ENCODE results near the gene CASP8AP2. TPM values are rescaled to one million over a fixed set of nuclear protein-coding genes. Genes with fewer than 3 reads are reported as not detected.
"Not testable (repeated sequence)": the region's sequence is repeated elsewhere in the genome, so short reads cannot be mapped to it uniquely, and the experiment has no call there.

Gene CASP8AP2
- polyA plus RNA-seq, 2 of the 4 experiments (the other 2 are of a cell fraction) = 8.2 to 13.6 TPM

GRCh38 chr6:89782222-89782621 lies 47.5 kb upstream of the CASP8AP2 start:
- FAIRE-seq = no peak
- no peaks in the 10 kb centered on the region for H3K9me3 ChIP-seq
- H3K4me3 ChIP-seq = no peak overlapping the region
- CTCF ChIA-PET = interaction anchor here (0.8 kb wide), 1 partner anchor 11 kb away, joined by 3 read pairs; no protein-coding TSS in a partner anchor
- DNase-seq (ENCODE audit: low read depth in 1 of 2, low spot score in 1 of 2) = no peak
- POLR2A ChIA-PET = no interaction called here
- no peak for ATAC-seq
- WGBS (ENCODE audit: missing lambda C conversion rate) = 100% methylated on average over 1 of the region's 1 CpG
- H3K27ac ChIP-seq = no peak overlapping the region
- TF ChIP-seq EP300 (IDR thresholded peaks at IDR 0.05) (no peak), MAZ (IDR thresholded peaks at IDR 0.05; ENCODE audit: borderline replicate concordance, low read depth, low read length) (no peak), PBX3 (IDR thresholded peaks at IDR 0.05) (no peak), ZNF302 (CRISPR knock-in tag; IDR thresholded peaks at IDR 0.05) (no peak), RARB (CRISPR knock-in tag; IDR thresholded peaks at IDR 0.05) (no peak)
- no peak overlapping the region for H3K4me2 ChIP-seq
- H3K4me1 ChIP-seq = no peaks in the 10 kb centered on the region

- H3K4me2 ChIP-seq; H3K4me1 ChIP-seq; POLR2A ChIA-PET; H3K9me3 ChIP-seq; ATAC-seq; H3K27ac ChIP-seq; H3K4me3 ChIP-seq; FAIRE-seq; DNase-seq (ENCODE audit: low read depth in 1 of 2, low spot score in 1 of 2); CTCF ChIA-PET: not testable (repeated sequence)
- WGBS (ENCODE audit: missing lambda C conversion rate) = over 99% methylated on average over 7 of the region's 7 CpGs
Observed at GRCh38 chr6:89783293-89783692, 46.4 kb upstream of the CASP8AP2 start.

- Histone ChIP-seq H3K4me2 (no peak overlapping the region), H3K4me1 (no peaks in the 10 kb centered on the region), H3K4me3 (no peak overlapping the region), H3K27ac (no peak overlapping the region), H3K9me3 (no peaks in the 10 kb centered on the region)
- FAIRE-seq (no peak), ATAC-seq (no peak), DNase-seq (ENCODE audit: low read depth in 1 of 2, low spot score in 1 of 2) (no peak)
- POLR2A ChIA-PET = no interaction called here
- WGBS (ENCODE audit: missing lambda C conversion rate) = 91% methylated on average over 6 of the region's 6 CpGs
- TF ChIP-seq ATOH8 (CRISPR knock-in tag; IDR thresholded peaks at IDR 0.05; ENCODE audit: low read depth) (no peak), TFCP2L1 (CRISPR knock-in tag; IDR thresholded peaks at IDR 0.05) (no peak), HOXA7 (CRISPR knock-in tag; IDR thresholded peaks at IDR 0.05) (no peak), CBX2 (IDR thresholded peaks at IDR 0.05; ENCODE audit: borderline replicate concordance, low read depth) (no peak), JUN (IDR thresholded peaks at IDR 0.05) (no peak), TP53 (CRISPR knock-in tag; IDR thresholded peaks at IDR 0.05) (no peak), MAX (IDR thresholded peaks at IDR 0.05) (no peak), ELK1 (IDR thresholded peaks at IDR 0.05; ENCODE audit: low read depth, low read length) (no peak), RCOR1 (IDR thresholded peaks at IDR 0.05; ENCODE audit: low read depth, low read length) (no peak), SMC3 (IDR thresholded peaks at IDR 0.05) (no peak), RFX5 (IDR thresholded peaks at IDR 0.05) (no peak), CHD2 (IDR thresholded peaks at IDR 0.05; ENCODE audit: low read length, partially characterized antibody) (no peak), MAFK (IDR thresholded peaks at IDR 0.05; ENCODE audit: partially characterized antibody) (no peak), POLR2AphosphoS2 (conservative IDR thresholded peaks at IDR 0.05; ENCODE audit: low read length) (no peak), NFE2L2 (conservative IDR thresholded peaks at IDR 0.05; ENCODE audit: low read length) (no peak), POLR2A (IDR thresholded peaks at IDR 0.05; ENCODE audit: low read length) (no peak), HEYL (CRISPR knock-in tag; IDR thresholded peaks at IDR 0.05) (no peak), ZNF302 (CRISPR knock-in tag; IDR thresholded peaks at IDR 0.05) (no peak)
- CTCF ChIA-PET = no interaction called here
Observed at GRCh38 chr6:89784838-89785237, 44.8 kb upstream of the CASP8AP2 start.
